ENCODE results near the gene TMIGD1.

The TMIGD1 gene

GRCh38 chr17:30315106-30315505 lies 18.8 kb downstream of the TMIGD1 start:
- no peaks in the 10 kb centered on the region for H3K27me3 ChIP-seq (ENCODE audit: insufficient read depth, low read depth)
- H3K4me1 ChIP-seq (ENCODE audit: low read depth, poor library complexity, severe bottlenecking): no peaks in the 10 kb centered on the region
- no peak overlapping the region for H3K4me3 ChIP-seq (IDR thresholded peaks at IDR 0.05; ENCODE audit: insufficient read depth, low read depth, low read length)
- H3K79me2 ChIP-seq (ENCODE audit: insufficient read depth, low read depth): no peaks in the 10 kb centered on the region
- no peaks in the 10 kb centered on the region for H3K36me3 ChIP-seq (ENCODE audit: insufficient read depth)
- no peak overlapping the region for H3K4me2 ChIP-seq
- H2AFZ ChIP-seq (ENCODE audit: low read depth): no peak overlapping the region
- H3K27ac ChIP-seq: no peak overlapping the region
- no peak overlapping the region for H3K9ac ChIP-seq
- no peak for TF ChIP-seq CTCF (conservative IDR thresholded peaks at IDR 0.05; ENCODE audit: low read depth, low read length)
- no peaks in the 10 kb centered on the region for H4K20me1 ChIP-seq (ENCODE audit: insufficient read depth)

- no peak overlapping the region for H3K9ac ChIP-seq
- H3K79me2 ChIP-seq (ENCODE audit: insufficient read depth, low read depth): no peaks in the 10 kb centered on the region
- no peaks in the 10 kb centered on the region for H3K4me1 ChIP-seq (ENCODE audit: low read depth, poor library complexity, severe bottlenecking)
- no peak overlapping the region for H2AFZ ChIP-seq (ENCODE audit: low read depth)
- TF ChIP-seq CTCF (conservative IDR thresholded peaks at IDR 0.05; ENCODE audit: low read depth, low read length): no peak
- H3K36me3 ChIP-seq (ENCODE audit: insufficient read depth): no peaks in the 10 kb centered on the region
- no peak overlapping the region for H3K27ac ChIP-seq
- no peaks in the 10 kb centered on the region for H3K27me3 ChIP-seq (ENCODE audit: insufficient read depth, low read depth)
- no peaks in the 10 kb centered on the region for H4K20me1 ChIP-seq (ENCODE audit: insufficient read depth)
- no peak overlapping the region for H3K4me2 ChIP-seq
- no peak overlapping the region for H3K4me3 ChIP-seq (IDR thresholded peaks at IDR 0.05; ENCODE audit: insufficient read depth, low read depth, low read length)
Measured at GRCh38 chr17:30314474-30314873, 19.4 kb downstream of the TMIGD1 start.

GRCh38 chr17:30312226-30312625 lies 21.6 kb downstream of the TMIGD1 start:
- H3K79me2 ChIP-seq (ENCODE audit: insufficient read depth, low read depth): no peaks in the 10 kb centered on the region
- no peak overlapping the region for H3K4me2 ChIP-seq
- TF ChIP-seq CTCF (conservative IDR thresholded peaks at IDR 0.05; ENCODE audit: low read depth, low read length): no peak

GRCh38 chr17:30310562-30310961 lies 23.3 kb downstream of the TMIGD1 start:
- Histone ChIP-seq H3K4me1 (ENCODE audit: low read depth, poor library complexity, severe bottlenecking) (no peaks in the 10 kb centered on the region), H2AFZ (ENCODE audit: low read depth) (no peak overlapping the region), H3K9ac (no peak overlapping the region), H3K27ac (no peak overlapping the region), H3K79me2 (ENCODE audit: insufficient read depth, low read depth) (no peaks in the 10 kb centered on the region), H3K27me3 (ENCODE audit: insufficient read depth, low read depth) (no peaks in the 10 kb centered on the region), H3K36me3 (ENCODE audit: insufficient read depth) (no peaks in the 10 kb centered on the region), H3K4me3 (IDR thresholded peaks at IDR 0.05; ENCODE audit: insufficient read depth, low read depth, low read length) (no peak overlapping the region), H3K4me2 (no peak overlapping the region), H4K20me1 (ENCODE audit: insufficient read depth) (no peaks in the 10 kb centered on the region)
- no peak for TF ChIP-seq CTCF (conservative IDR thresholded peaks at IDR 0.05; ENCODE audit: low read depth, low read length)

More at GRCh38 chr17:30312226-30312625, 21.6 kb downstream of the TMIGD1 start:
- Histone ChIP-seq H3K27me3 (ENCODE audit: insufficient read depth, low read depth) (no peaks in the 10 kb centered on the region), H3K4me3 (IDR thresholded peaks at IDR 0.05; ENCODE audit: insufficient read depth, low read depth, low read length) (no peak overlapping the region), H3K9ac (no peak overlapping the region), H3K27ac (no peak overlapping the region), H2AFZ (ENCODE audit: low read depth) (no peak overlapping the region), H3K4me1 (ENCODE audit: low read depth, poor library complexity, severe bottlenecking) (no peaks in the 10 kb centered on the region), H3K36me3 (ENCODE audit: insufficient read depth) (no peaks in the 10 kb centered on the region), H4K20me1 (ENCODE audit: insufficient read depth) (no peaks in the 10 kb centered on the region)

All from KMS-11 (cell line).